Coronary artery (tissue), 2 donors: ENCODE measurements around the gene ANKRD34B.

Source experiments
- DNase-seq: peaks from one replicate; pipeline ENCODE4 v3.0.0-alpha.2; 2017; ENCODE audit warnings: low spot score
- H3K27ac ChIP-seq, 2 donors: fragments of 200-600 bp; sonication (generic); one replicate each; pipeline ENCODE4 v1.5.1; 2016 to 2019
- H3K4me3 ChIP-seq: fragments of 200-600 bp; sonication (generic); 2 replicates; pipeline ENCODE4 v1.5.1; 2016; ENCODE audit warnings: mild to moderate bottlenecking, moderate library complexity
- CTCF ChIP-seq: fragments of 200-600 bp; sonication (generic); IDR thresholded peaks from one replicate; pipeline ENCODE4 v1.5.1; 2019; ENCODE audit warnings: antibody characterized with exemption

Gene ANKRD34B

GRCh38 chr5:80554646-80555045, 15.4 kb downstream of the ANKRD34B start:
- DNase-seq, result no peak
- H3K4me3 ChIP-seq, result no peak overlapping the region
- no peak overlapping the region for H3K27ac ChIP-seq

GRCh38 chr5:80541392-80541791, 28.7 kb downstream of the ANKRD34B start:
- no peak for DNase-seq
- TF ChIP-seq CTCF, result no peak
- H3K27ac ChIP-seq, result no peak overlapping the region
- no peak overlapping the region for H3K4me3 ChIP-seq

More at GRCh38 chr5:80554646-80555045, 15.4 kb downstream of the ANKRD34B start:
- TF ChIP-seq CTCF, result no peak

- Histone ChIP-seq H3K4me3 (no peak overlapping the region), H3K27ac (no peak overlapping the region)
- DNase-seq, result no peak
- TF ChIP-seq CTCF, result no peak
Measured at GRCh38 chr5:80540691-80541090, 29.4 kb downstream of the ANKRD34B start.

GRCh38 chr5:80516826-80517225, 53.3 kb downstream of the ANKRD34B start:
- TF ChIP-seq CTCF, result no peak
- H3K27ac ChIP-seq, result no peak overlapping the region
- H3K4me3 ChIP-seq, result no peak overlapping the region
- DNase-seq, result no peak

GRCh38 chr5:80509362-80509761, 60.7 kb downstream of the ANKRD34B start:
- Histone ChIP-seq H3K4me3 (no peak overlapping the region), H3K27ac (no peak overlapping the region)
- no peak for TF ChIP-seq CTCF
- DNase-seq, result no peak

- TF ChIP-seq CTCF, result no peak
- H3K4me3 ChIP-seq, result no peak overlapping the region
- DNase-seq, result no peak
- H3K27ac ChIP-seq, result no peak overlapping the region
Measured at GRCh38 chr5:80508844-80509243, 61.2 kb downstream of the ANKRD34B start.

GRCh38 chr5:80507663-80508062, 62.4 kb downstream of the ANKRD34B start:
- TF ChIP-seq CTCF, result no peak
- Histone ChIP-seq H3K27ac (no peak overlapping the region), H3K4me3 (no peak overlapping the region)
- DNase-seq, result no peak
